RPMI8226 (cell line): ENCODE results near the gene CTNNA2.
A peak's percentile ranks its signal among the peaks of the same experiment; 100 is the strongest.

Source experiments
- DNase-seq: peaks from one replicate; pipeline ENCODE4 v3.0.0-alpha.2; 2015

The CTNNA2 gene

GRCh38 chr2:79512442-79513401 is at the start of gene CTNNA2:
CTNNA2 (plus strand) TSS chr2:79513051.
- DNase-seq: peak; percentile 59

GRCh38 chr2:79487399-79487798 is 25.5 kb upstream of the CTNNA2 start:
- DNase-seq: no peak

- peak; percentile 73 for DNase-seq
Measured at GRCh38 chr2:79511320-79511951, 1.4 kb upstream of the CTNNA2 start.

- no peak for DNase-seq
Measured at GRCh38 chr2:79513711-79514110, 860 bp downstream of the CTNNA2 start.

- no peak for DNase-seq
Measured at GRCh38 chr2:79529636-79530035, 16.8 kb downstream of the CTNNA2 start.

GRCh38 chr2:79530443-79530842 is 17.6 kb downstream of the CTNNA2 start:
- DNase-seq: peak; percentile 9

- no peak for DNase-seq
Measured at GRCh38 chr2:79547568-79547967, 34.7 kb downstream of the CTNNA2 start.

- no peak for DNase-seq
Measured at GRCh38 chr2:79552653-79553052, 39.8 kb downstream of the CTNNA2 start.

GRCh38 chr2:79554899-79555298 is 42.0 kb downstream of the CTNNA2 start:
- DNase-seq: no peak

GRCh38 chr2:79564065-79564464 is 51.2 kb downstream of the CTNNA2 start:
- DNase-seq: no peak

GRCh38 chr2:79569048-79569447 is 56.2 kb downstream of the CTNNA2 start:
- no peak for DNase-seq

- no peak for DNase-seq
Measured at GRCh38 chr2:79573895-79574674, 61.2 kb downstream of the CTNNA2 start.

GRCh38 chr2:79576451-79576850 is 63.6 kb downstream of the CTNNA2 start:
- DNase-seq: no peak

- DNase-seq: no peak
Measured at GRCh38 chr2:79578952-79579351, 66.1 kb downstream of the CTNNA2 start.

- peak; percentile 13 for DNase-seq
Measured at GRCh38 chr2:79580175-79580574, 67.3 kb downstream of the CTNNA2 start.

GRCh38 chr2:79585701-79586433 is 73.0 kb downstream of the CTNNA2 start:
- DNase-seq: no peak

- DNase-seq: no peak
Measured at GRCh38 chr2:79591281-79591680, 78.4 kb downstream of the CTNNA2 start.

- no peak for DNase-seq
Measured at GRCh38 chr2:79593237-79593867, 80.5 kb downstream of the CTNNA2 start.

GRCh38 chr2:79596403-79596802 is 83.6 kb downstream of the CTNNA2 start:
- no peak for DNase-seq

GRCh38 chr2:79604748-79605147 is 91.9 kb downstream of the CTNNA2 start:
- peak; percentile 26 for DNase-seq

GRCh38 chr2:79611448-79612016 is 98.7 kb downstream of the CTNNA2 start:
- no peak for DNase-seq

GRCh38 chr2:79612999-79613398 is 100.1 kb downstream of the CTNNA2 start:
- no peak for DNase-seq
